ENCODE results near the gene SYNPO.
A peak's percentile ranks its signal among the peaks of the same experiment; 100 is the strongest.

Gene SYNPO

DNA sequence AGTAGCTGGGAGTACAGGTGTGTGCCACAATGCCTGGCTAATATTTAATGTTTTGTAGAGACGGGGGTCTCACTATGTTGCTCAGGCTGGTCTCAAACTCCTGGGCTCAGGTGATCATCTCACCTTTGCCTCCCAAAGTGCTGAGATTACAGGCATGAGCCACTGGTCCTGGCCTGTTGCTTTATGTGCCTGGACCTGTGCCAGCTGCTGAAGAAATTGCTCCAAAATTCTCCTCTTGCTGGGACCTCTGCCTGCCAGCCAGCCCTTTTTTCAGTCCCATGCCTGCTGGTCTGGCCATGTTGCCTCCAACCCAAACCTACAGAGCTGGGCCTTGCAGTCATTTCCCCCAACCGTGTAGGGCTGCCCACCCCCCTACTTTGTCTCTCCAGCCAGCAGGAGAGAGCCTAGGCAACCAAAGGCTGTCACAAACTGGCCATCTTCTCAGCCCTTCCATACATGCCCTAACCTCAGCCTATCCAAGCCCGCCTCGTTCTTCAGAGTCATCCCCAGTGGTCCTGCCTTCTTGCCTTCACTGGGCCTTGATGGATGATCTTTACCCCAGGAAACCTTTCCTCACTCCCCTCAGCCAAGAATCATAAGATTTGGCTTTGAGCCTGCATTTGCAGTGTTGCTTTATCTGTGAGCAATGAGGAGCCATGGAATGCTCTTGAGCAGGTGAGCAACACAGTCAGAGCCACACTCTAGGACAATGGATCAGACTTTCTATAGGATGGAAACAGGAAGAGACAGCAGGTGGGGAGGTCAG is 27.4 kb upstream of the SYNPO start:
- no peak for DNase-seq (ENCODE audit: low read depth)
- H3K4me3 ChIP-seq (ENCODE audit: low read depth, low read length), result no peak overlapping the region
- TF ChIP-seq, protein P1, sequence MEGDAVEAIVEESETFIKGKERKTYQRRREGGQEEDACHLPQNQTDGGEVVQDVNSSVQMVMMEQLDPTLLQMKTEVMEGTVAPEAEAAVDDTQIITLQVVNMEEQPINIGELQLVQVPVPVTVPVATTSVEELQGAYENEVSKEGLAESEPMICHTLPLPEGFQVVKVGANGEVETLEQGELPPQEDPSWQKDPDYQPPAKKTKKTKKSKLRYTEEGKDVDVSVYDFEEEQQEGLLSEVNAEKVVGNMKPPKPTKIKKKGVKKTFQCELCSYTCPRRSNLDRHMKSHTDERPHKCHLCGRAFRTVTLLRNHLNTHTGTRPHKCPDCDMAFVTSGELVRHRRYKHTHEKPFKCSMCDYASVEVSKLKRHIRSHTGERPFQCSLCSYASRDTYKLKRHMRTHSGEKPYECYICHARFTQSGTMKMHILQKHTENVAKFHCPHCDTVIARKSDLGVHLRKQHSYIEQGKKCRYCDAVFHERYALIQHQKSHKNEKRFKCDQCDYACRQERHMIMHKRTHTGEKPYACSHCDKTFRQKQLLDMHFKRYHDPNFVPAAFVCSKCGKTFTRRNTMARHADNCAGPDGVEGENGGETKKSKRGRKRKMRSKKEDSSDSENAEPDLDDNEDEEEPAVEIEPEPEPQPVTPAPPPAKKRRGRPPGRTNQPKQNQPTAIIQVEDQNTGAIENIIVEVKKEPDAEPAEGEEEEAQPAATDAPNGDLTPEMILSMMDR (conservative IDR thresholded peaks at IDR 0.05; ENCODE audit: low read depth, low read length), result no peak

DNA sequence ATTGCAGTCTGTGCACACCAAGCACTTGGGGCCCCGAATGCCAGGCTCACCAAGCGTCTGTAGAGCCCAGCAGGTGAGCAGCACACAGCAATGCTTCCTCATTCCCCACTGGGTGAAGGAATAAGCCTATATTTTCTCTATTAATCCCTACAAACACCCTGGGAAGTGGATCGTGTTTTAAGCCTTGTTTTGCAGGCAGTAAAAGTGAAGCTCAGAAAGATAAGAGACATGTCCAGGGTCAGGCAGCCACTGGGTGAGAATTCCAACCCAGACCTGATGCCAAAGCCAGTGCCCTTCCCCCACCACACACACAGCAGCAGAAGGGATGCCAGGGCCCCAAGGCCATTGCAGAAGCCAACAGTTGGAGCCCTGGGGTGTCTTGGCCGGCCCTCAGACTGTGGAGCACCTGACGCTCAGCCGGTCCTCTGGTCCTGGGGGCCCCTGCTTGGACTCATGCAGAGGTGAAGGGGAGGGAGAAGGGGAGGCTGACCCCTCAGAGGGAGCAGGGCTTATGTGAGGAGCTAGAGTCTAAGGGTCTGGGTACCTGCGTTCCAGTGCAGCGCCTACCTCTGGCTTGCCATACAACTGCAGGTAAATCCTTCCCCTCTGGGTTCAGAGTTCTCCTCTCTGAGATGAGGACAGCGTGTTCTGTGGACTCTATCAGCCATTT is 26.3 kb upstream of the SYNPO start:
- TF ChIP-seq, protein P1 (conservative IDR thresholded peaks at IDR 0.05; ENCODE audit: low read depth, low read length), result peak; percentile 45
- no peak for DNase-seq (ENCODE audit: low read depth)
- H3K4me3 ChIP-seq (ENCODE audit: low read depth, low read length), result no peak overlapping the region

DNA sequence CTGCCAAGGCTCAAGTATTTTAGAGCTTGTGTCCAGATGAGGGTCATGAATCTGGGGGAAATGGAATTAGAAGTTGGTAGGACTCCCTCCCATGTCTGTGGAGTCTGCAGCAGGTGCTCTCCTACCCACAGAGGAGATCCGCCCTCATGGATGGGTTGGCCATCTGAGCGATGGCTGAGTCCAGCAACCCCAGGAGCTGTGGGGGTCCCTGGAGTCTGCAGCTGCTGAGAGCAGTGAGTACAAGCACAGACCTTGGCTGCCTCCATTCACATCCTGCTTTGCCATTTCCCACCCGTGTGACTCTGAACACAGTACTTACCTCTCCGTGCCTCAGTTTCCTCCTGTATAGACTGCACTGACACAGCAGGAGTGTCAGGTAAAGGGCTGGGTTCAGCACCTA is 25.8 kb upstream of the SYNPO start:
- TF ChIP-seq, protein P1 (conservative IDR thresholded peaks at IDR 0.05; ENCODE audit: low read depth, low read length), result no peak
- no peak for DNase-seq (ENCODE audit: low read depth)
- H3K4me3 ChIP-seq (ENCODE audit: low read depth, low read length), result no peak overlapping the region

DNA sequence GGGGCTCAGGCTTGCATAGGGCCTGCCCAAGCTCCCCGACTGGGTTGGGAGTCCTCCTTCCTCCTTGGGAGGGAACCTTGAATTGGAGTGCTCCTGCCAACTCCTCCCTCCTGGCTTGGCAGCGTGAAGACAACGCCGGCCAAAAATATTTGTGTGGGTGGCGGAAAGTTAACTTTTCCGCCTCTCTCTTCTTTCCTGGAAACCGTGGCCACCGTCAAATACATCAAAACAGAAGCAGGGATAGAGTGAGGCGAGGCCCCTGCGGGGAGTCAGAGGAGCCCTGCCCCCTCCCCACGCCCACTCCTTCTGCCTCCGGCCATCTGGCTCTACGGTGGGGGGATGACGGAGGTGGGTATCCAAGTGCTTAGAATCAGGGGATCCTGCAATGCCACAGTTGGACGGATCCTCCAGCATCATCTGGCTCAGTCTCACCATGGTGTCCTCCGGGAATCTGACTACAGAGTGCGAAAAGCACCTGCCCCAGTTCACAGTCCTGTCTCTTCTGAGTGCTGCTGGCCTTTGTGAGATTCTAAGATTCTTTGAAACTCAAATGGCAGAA is 25.2 kb upstream of the SYNPO start:
- peak; percentile 56 for DNase-seq (ENCODE audit: low read depth)
- TF ChIP-seq, protein P1 (conservative IDR thresholded peaks at IDR 0.05; ENCODE audit: low read depth, low read length), result no peak
- no peak overlapping the region for H3K4me3 ChIP-seq (ENCODE audit: low read depth, low read length)

DNA sequence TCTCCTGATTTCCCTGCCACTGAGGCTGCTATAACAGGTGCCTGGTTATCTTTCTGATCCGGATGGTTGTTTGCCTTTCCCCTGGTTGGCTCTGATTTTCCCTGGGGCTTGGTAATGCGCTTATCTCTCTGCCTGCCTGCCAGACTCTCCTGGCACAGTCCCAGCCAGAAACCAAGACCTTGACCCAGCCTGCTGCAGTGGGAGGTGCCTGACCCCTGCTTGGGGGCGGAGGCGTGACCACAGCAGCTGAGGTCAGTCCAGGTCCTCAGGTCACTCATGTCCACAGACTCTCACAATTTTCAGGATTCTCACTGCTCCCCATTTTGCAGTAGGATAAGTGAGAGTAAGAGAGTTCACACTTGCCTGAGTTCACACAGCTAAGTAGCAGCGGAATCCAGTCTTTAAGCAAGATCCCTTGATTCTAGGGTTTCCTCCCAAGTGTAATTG is 24.4 kb upstream of the SYNPO start:
- TF ChIP-seq, protein P1 (conservative IDR thresholded peaks at IDR 0.05; ENCODE audit: low read depth, low read length), result no peak
- H3K4me3 ChIP-seq (ENCODE audit: low read depth, low read length), result no peak overlapping the region
- no peak for DNase-seq (ENCODE audit: low read depth)

DNA sequence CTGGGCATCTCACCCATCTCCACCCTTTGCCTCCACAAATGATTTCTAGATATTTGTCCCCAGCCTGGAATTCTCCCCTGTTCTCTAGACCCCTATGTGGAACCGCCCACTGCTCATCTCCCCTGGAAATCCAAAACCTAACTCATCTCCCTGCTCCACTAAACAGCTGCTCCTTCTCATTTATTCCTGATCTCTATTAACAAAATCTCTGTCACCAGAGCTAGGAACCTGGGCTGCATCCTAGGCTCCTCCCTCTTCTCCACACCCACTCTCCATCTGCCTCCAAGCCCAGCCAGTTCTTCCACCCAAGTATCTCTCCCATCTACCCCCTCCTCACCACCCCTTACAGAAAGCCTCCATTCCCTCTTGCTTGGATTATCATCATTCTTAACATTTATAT is 24.0 kb upstream of the SYNPO start:
- no peak for DNase-seq (ENCODE audit: low read depth)
- TF ChIP-seq, protein P1 (conservative IDR thresholded peaks at IDR 0.05; ENCODE audit: low read depth, low read length), result no peak
- H3K4me3 ChIP-seq (ENCODE audit: low read depth, low read length), result no peak overlapping the region
